IgD-negative memory B cell (primary cell): ENCODE results near the gene HSF2BP. TPM values are rescaled to one million over a fixed set of nuclear protein-coding genes. Genes with fewer than 3 reads are reported as not detected.
A peak's percentile ranks its signal among the peaks of the same experiment; 100 is the strongest.

Experiments
- H3K27ac Mint-ChIP-seq, 3 donors: one replicate each; pipeline ENCODE4 v1.8.0; 2020 to 2022; ENCODE audit warnings: mild to moderate bottlenecking in 3 of 3, mixed read lengths in 3 of 3, moderate library complexity in 1 of 3
- H3K27me3 Mint-ChIP-seq: one replicate; pipeline ENCODE4 v1.8.0; 2021; ENCODE audit warnings: mixed read lengths
- H3K36me3 Mint-ChIP-seq: one replicate; pipeline ENCODE4 v1.8.0; 2020; ENCODE audit warnings: mild to moderate bottlenecking, mixed read lengths
- H3K4me1 Mint-ChIP-seq, 3 donors: one replicate each; pipeline ENCODE4 v1.8.0; 2020 to 2022; ENCODE audit warnings: mixed read lengths in 3 of 3, mild to moderate bottlenecking in 1 of 3
- H3K4me3 Mint-ChIP-seq, 4 donors: one replicate each; pipeline ENCODE4 v1.8.0; 2020 to 2022; ENCODE audit warnings: mild to moderate bottlenecking in 4 of 4, mixed read lengths in 4 of 4, moderate library complexity in 3 of 4
- H3K9me3 Mint-ChIP-seq, 3 donors: one replicate each; pipeline ENCODE4 v1.8.0; 2020 to 2021; ENCODE audit warnings: mixed read lengths in 3 of 3, mild to moderate bottlenecking in 1 of 3
- polyA plus RNA-seq: library from polyadenylated mRNA; unstranded; fragments of 300-500 nt; fragmentation: Illumina TruSeq; gene quantifications from one replicate; pipeline ENCODE4 v1.2.3, GENCODE V29; 2021

The HSF2BP gene
- polyA plus RNA-seq, 1 donor from 2014 or later: 0.11 TPM

GRCh38 chr21:43646550-43647260 lies 12.6 kb downstream of the HSF2BP start:
- Mint-ChIP-seq H3K36me3 (no peaks in the 10 kb centered on the region), H3K27ac (peak overlapping the region in 2 of 3 donors; percentile 10 to 84), H3K9me3 (no peaks in the 10 kb centered on the region), H3K27me3 (peaks cover 6% of the 10 kb centered on the region), H3K4me1 (peaks cover 9 to 15% (median 15%) of the 10 kb centered on the region in 3 donors), H3K4me3 (peak overlapping the region in 1 of 4 donors; percentile 78)

- no peaks in the 10 kb centered on the region for H3K9me3 Mint-ChIP-seq
- peaks cover 9 to 15% (median 15%) of the 10 kb centered on the region in 3 donors for H3K4me1 Mint-ChIP-seq
- peaks cover 6% of the 10 kb centered on the region for H3K27me3 Mint-ChIP-seq
- H3K4me3 Mint-ChIP-seq: peak overlapping the region in 1 of 4 donors; percentile 10
- peak overlapping the region; percentile 10 to 84 (median 52) for H3K27ac Mint-ChIP-seq
- H3K36me3 Mint-ChIP-seq: no peaks in the 10 kb centered on the region
Observed at GRCh38 chr21:43645976-43646375, 13.3 kb downstream of the HSF2BP start.

GRCh38 chr21:43645136-43645891 lies 14.0 kb downstream of the HSF2BP start:
- Mint-ChIP-seq H3K36me3 (no peaks in the 10 kb centered on the region), H3K4me3 (peak overlapping the region in 2 of 4 donors; percentile 2 to 10), H3K27ac (peak overlapping the region in 2 of 3 donors; percentile 52 to 84)

GRCh38 chr21:43644609-43645008 lies 14.7 kb downstream of the HSF2BP start:
- Mint-ChIP-seq H3K9me3 (no peaks in the 10 kb centered on the region), H3K4me1 (peaks cover 9 to 15% (median 15%) of the 10 kb centered on the region in 3 donors), H3K4me3 (no peak overlapping the region), H3K36me3 (no peaks in the 10 kb centered on the region), H3K27me3 (peaks cover 6% of the 10 kb centered on the region), H3K27ac (no peak overlapping the region)

More at GRCh38 chr21:43645136-43645891, 14.0 kb downstream of the HSF2BP start:
- Mint-ChIP-seq H3K27me3 (peaks cover 6% of the 10 kb centered on the region), H3K9me3 (no peaks in the 10 kb centered on the region), H3K4me1 (peaks cover 9 to 15% (median 15%) of the 10 kb centered on the region in 3 donors)

GRCh38 chr21:43644071-43644470 lies 15.2 kb downstream of the HSF2BP start:
- Mint-ChIP-seq H3K27ac (no peak overlapping the region), H3K4me3 (no peak overlapping the region), H3K9me3 (no peaks in the 10 kb centered on the region), H3K27me3 (peaks cover 6% of the 10 kb centered on the region), H3K4me1 (peaks cover 9 to 15% (median 15%) of the 10 kb centered on the region in 3 donors), H3K36me3 (no peaks in the 10 kb centered on the region)

- Mint-ChIP-seq H3K36me3 (no peaks in the 10 kb centered on the region), H3K4me1 (peaks cover 9 to 15% (median 15%) of the 10 kb centered on the region in 3 donors), H3K4me3 (no peak overlapping the region), H3K27me3 (peaks cover 2% of the 10 kb centered on the region), H3K9me3 (no peaks in the 10 kb centered on the region), H3K27ac (no peak overlapping the region)
Observed at GRCh38 chr21:43643193-43643592, 16.1 kb downstream of the HSF2BP start.

- H3K4me1 Mint-ChIP-seq: peaks cover 2 to 3% (median 3%) of the 10 kb centered on the region in 3 donors
- no peak overlapping the region for H3K27ac Mint-ChIP-seq
- H3K27me3 Mint-ChIP-seq: peaks cover 1% of the 10 kb centered on the region
Observed at GRCh38 chr21:43640400-43640799, 18.9 kb downstream of the HSF2BP start.

GRCh38 chr21:43639470-43640353 lies 19.6 kb downstream of the HSF2BP start:
- no peaks in the 10 kb centered on the region for H3K36me3 Mint-ChIP-seq
- no peaks in the 10 kb centered on the region for H3K9me3 Mint-ChIP-seq
- H3K27ac Mint-ChIP-seq: no peak overlapping the region
- no peak overlapping the region for H3K4me3 Mint-ChIP-seq
- no peaks in the 10 kb centered on the region for H3K4me1 Mint-ChIP-seq
- peaks cover 1% of the 10 kb centered on the region for H3K27me3 Mint-ChIP-seq

More at GRCh38 chr21:43640400-43640799, 18.9 kb downstream of the HSF2BP start:
- no peaks in the 10 kb centered on the region for H3K36me3 Mint-ChIP-seq
- no peak overlapping the region for H3K4me3 Mint-ChIP-seq
- H3K9me3 Mint-ChIP-seq: no peaks in the 10 kb centered on the region

- no peak overlapping the region for H3K4me3 Mint-ChIP-seq
- no peaks in the 10 kb centered on the region for H3K9me3 Mint-ChIP-seq
- no peak overlapping the region for H3K27ac Mint-ChIP-seq
- H3K27me3 Mint-ChIP-seq: no peaks in the 10 kb centered on the region
- no peaks in the 10 kb centered on the region for H3K36me3 Mint-ChIP-seq
- H3K4me1 Mint-ChIP-seq: no peaks in the 10 kb centered on the region
Observed at GRCh38 chr21:43637530-43638158, 21.6 kb downstream of the HSF2BP start.

GRCh38 chr21:43635436-43635835 lies 23.9 kb downstream of the HSF2BP start:
- no peaks in the 10 kb centered on the region for H3K4me1 Mint-ChIP-seq
- H3K27ac Mint-ChIP-seq: no peak overlapping the region
- no peaks in the 10 kb centered on the region for H3K9me3 Mint-ChIP-seq
- no peaks in the 10 kb centered on the region for H3K36me3 Mint-ChIP-seq
- H3K4me3 Mint-ChIP-seq: no peak overlapping the region
- no peaks in the 10 kb centered on the region for H3K27me3 Mint-ChIP-seq

GRCh38 chr21:43634618-43635017 lies 24.7 kb downstream of the HSF2BP start:
- no peak overlapping the region for H3K27ac Mint-ChIP-seq
- H3K4me3 Mint-ChIP-seq: no peak overlapping the region
- H3K9me3 Mint-ChIP-seq: no peaks in the 10 kb centered on the region
- H3K27me3 Mint-ChIP-seq: no peaks in the 10 kb centered on the region
- H3K36me3 Mint-ChIP-seq: no peaks in the 10 kb centered on the region
- H3K4me1 Mint-ChIP-seq: no peaks in the 10 kb centered on the region

GRCh38 chr21:43632373-43632905 lies 26.8 kb downstream of the HSF2BP start:
- Mint-ChIP-seq H3K4me3 (no peak overlapping the region), H3K4me1 (no peaks in the 10 kb centered on the region), H3K9me3 (peaks cover 0 to 4% (median 3%) of the 10 kb centered on the region in 3 donors), H3K27ac (no peak overlapping the region), H3K36me3 (no peaks in the 10 kb centered on the region), H3K27me3 (no peaks in the 10 kb centered on the region)

GRCh38 chr21:43631411-43632107 lies 27.7 kb downstream of the HSF2BP start:
- Mint-ChIP-seq H3K4me3 (no peak overlapping the region), H3K4me1 (no peaks in the 10 kb centered on the region), H3K36me3 (no peaks in the 10 kb centered on the region), H3K27me3 (no peaks in the 10 kb centered on the region), H3K27ac (no peak overlapping the region), H3K9me3 (peaks cover 0 to 4% (median 3%) of the 10 kb centered on the region in 3 donors)

- H3K4me1 Mint-ChIP-seq: no peaks in the 10 kb centered on the region
- H3K27ac Mint-ChIP-seq: no peak overlapping the region
- no peak overlapping the region for H3K4me3 Mint-ChIP-seq
- H3K36me3 Mint-ChIP-seq: no peaks in the 10 kb centered on the region
- H3K27me3 Mint-ChIP-seq: peaks cover 5% of the 10 kb centered on the region
- peaks cover 0 to 4% (median 3%) of the 10 kb centered on the region in 3 donors for H3K9me3 Mint-ChIP-seq
Observed at GRCh38 chr21:43627527-43627926, 31.8 kb downstream of the HSF2BP start.
